GM23338 (cell line): ENCODE data around the gene BCLAF3. TPM values are rescaled to one million over a fixed set of nuclear protein-coding genes. Genes with fewer than 3 reads are reported as not detected.

Experiments used
- ATAC-seq: fragments of 200-7000 bp; cut with Tn5 transposase; 3 replicates; pipeline ENCODE4 v1.9.1; 2020
- DNase-seq: peaks from one replicate; pipeline ENCODE4 v3.0.0-alpha.2; 2015; ENCODE audit warnings: low spot score
- H2AFZ ChIP-seq: fragments of 200-600 bp; sonication (generic); 2 replicates; pipeline ENCODE4 v1.8.0; 2016; ENCODE audit warnings: antibody characterized with exemption, mild to moderate bottlenecking, moderate library complexity
- H3F3A ChIP-seq: fragments of 200-600 bp; sonication (generic); replicated peaks from 2 replicates; pipeline ENCODE4 v1.8.0; 2017; ENCODE audit warnings: antibody characterized with exemption, mixed run types, low read depth
- H3K27ac ChIP-seq: fragments of 200-600 bp; sonication (generic); 2 replicates; pipeline ENCODE4 v1.6.1; 2016; ENCODE audit warnings: low read depth
- H3K27me3 ChIP-seq: fragments of 200-600 bp; sonication (generic); 2 replicates; pipeline ENCODE4 v1.8.0; 2016; ENCODE audit warnings: mild to moderate bottlenecking, mixed run types, moderate library complexity; ENCODE audit not compliant: insufficient read depth
- H3K36me3 ChIP-seq: fragments of 200-600 bp; sonication (generic); 2 replicates; pipeline ENCODE4 v1.8.0; 2016; ENCODE audit warnings: mild to moderate bottlenecking; ENCODE audit not compliant: insufficient read depth
- H3K4me1 ChIP-seq: fragments of 200-600 bp; sonication (generic); 2 replicates; pipeline ENCODE4 v1.8.0; 2016; ENCODE audit warnings: mild to moderate bottlenecking, moderate library complexity; ENCODE audit not compliant: insufficient read depth
- H3K4me2 ChIP-seq: fragments of 200-600 bp; sonication (generic); 2 replicates; pipeline ENCODE4 v1.7.1; 2017; ENCODE audit warnings: mixed run types
- H3K4me3 ChIP-seq: fragments of 200-600 bp; sonication (generic); 2 replicates; pipeline ENCODE4 v1.6.1; 2016; ENCODE audit warnings: mixed run types
- H3K79me2 ChIP-seq: fragments of 200-600 bp; sonication (generic); replicated peaks from 2 replicates; pipeline ENCODE4 v1.8.0; 2017; ENCODE audit warnings: mild to moderate bottlenecking; ENCODE audit not compliant: insufficient read depth
- H3K9me2 ChIP-seq: fragments of 200-600 bp; sonication (generic); 2 replicates; pipeline ENCODE4 v1.8.0; 2017; ENCODE audit not compliant: insufficient read depth
- H4K20me1 ChIP-seq: fragments of 200-600 bp; sonication (generic); replicated peaks from 2 replicates; pipeline ENCODE4 v1.8.0; 2017; ENCODE audit warnings: mild to moderate bottlenecking; ENCODE audit not compliant: insufficient read depth
- H3K27ac Mint-ChIP-seq: 2 replicates; pipeline ENCODE4 v1.8.0; 2020; ENCODE audit warnings: inconsistent platforms, mild to moderate bottlenecking, moderate library complexity, mixed read lengths
- H3K27me3 Mint-ChIP-seq: 3 replicates; pipeline ENCODE4 v1.8.0; 2022; ENCODE audit warnings: low read depth, mild to moderate bottlenecking, moderate library complexity, mixed read lengths, inconsistent platforms; ENCODE audit not compliant: insufficient read depth, poor library complexity
- H3K36me3 Mint-ChIP-seq: 3 replicates; pipeline ENCODE4 v1.8.0; 2021; ENCODE audit warnings: low read depth, mild to moderate bottlenecking, inconsistent platforms, moderate library complexity, mixed read lengths
- H3K4me1 Mint-ChIP-seq: 3 replicates; pipeline ENCODE4 v1.8.0; 2020; ENCODE audit warnings: mild to moderate bottlenecking, inconsistent platforms, mixed read lengths
- H3K4me3 Mint-ChIP-seq: 3 replicates; pipeline ENCODE4 v1.8.0; 2021; ENCODE audit warnings: moderate library complexity, mild to moderate bottlenecking, inconsistent platforms, mixed read lengths
- H3K9me3 Mint-ChIP-seq: 3 replicates; pipeline ENCODE4 v1.8.0; 2020; ENCODE audit warnings: moderate library complexity, mild to moderate bottlenecking, inconsistent platforms, mixed read lengths
- CREB1 ChIP-seq: fragments of 250-450 bp; sonication (Bioruptor Pico); IDR thresholded peaks from 2 replicates; pipeline ENCODE4 v1.5.0; 2020; ENCODE audit warnings: low read depth, mild to moderate bottlenecking, moderate library complexity
- EZH2phosphoT487 ChIP-seq: fragments of 200-600 bp; sonication (generic); IDR thresholded peaks from one replicate; pipeline ENCODE4 v1.8.1; 2018; ENCODE audit warnings: antibody characterized with exemption; ENCODE audit not compliant: unreplicated experiment
- JUNB ChIP-seq: IDR thresholded peaks from one replicate; pipeline ENCODE4 v1.6.1; 2016; ENCODE audit warnings: antibody characterized with exemption; ENCODE audit not compliant: unreplicated experiment
- NANOG ChIP-seq: IDR thresholded peaks from 2 replicates; pipeline ENCODE4 v1.6.1; 2016; ENCODE audit warnings: antibody characterized with exemption, borderline replicate concordance
- POLR2AphosphoS5 ChIP-seq: IDR thresholded peaks from 2 replicates; pipeline ENCODE4 v1.6.1; 2016; ENCODE audit warnings: antibody characterized with exemption, low read depth
- STAT1 ChIP-seq: IDR thresholded peaks from one replicate; pipeline ENCODE4 v1.6.1; 2016; ENCODE audit warnings: antibody characterized with exemption; ENCODE audit not compliant: unreplicated experiment
- ZNF114 ChIP-seq: fragments of 250-450 bp; sonication (Bioruptor Pico); IDR thresholded peaks from 2 replicates; pipeline ENCODE4 v1.5.0; 2020; ENCODE audit warnings: mild to moderate bottlenecking, moderate library complexity
- ZNF331 ChIP-seq: fragments of 250-450 bp; sonication (Bioruptor Pico); IDR thresholded peaks from 2 replicates; pipeline ENCODE4 v1.5.0; 2020; ENCODE audit warnings: low read depth, mild to moderate bottlenecking, moderate library complexity
- ZNF462 ChIP-seq: fragments of 250-450 bp; sonication (Bioruptor Pico); IDR thresholded peaks from 2 replicates; pipeline ENCODE4 v1.5.0; 2020; ENCODE audit warnings: mild to moderate bottlenecking, moderate library complexity
- polyA plus RNA-seq: library from polyadenylated mRNA; unstranded; fragments of >200 nt; fragmentation: Nextera tagmentation; extraction: Ambion mirVana; gene quantifications from 2 replicates; pipeline ENCODE4 v1.2.1, GENCODE V29; 2016
- total RNA-seq: library from RNA; depleted of rRNA; stranded (reverse); fragments of >200 nt; shearing (Covaris generic); gene quantifications from 2 replicates; pipeline ENCODE4 v1.2.3, GENCODE V29; 2014

BCLAF3 gene
- total and polyA plus RNA-seq, 2 experiments from 2014 or later = 6.5 to 9.3 TPM

- H3K36me3 ChIP-seq = no peaks in the 10 kb centered on the region
- H3K4me3 ChIP-seq = no peak overlapping the region
- ATAC-seq (no peak), DNase-seq (no peak)
- H4K20me1 ChIP-seq = no peaks in the 10 kb centered on the region; the same call in 1 of the 2 replicates
- no peaks in the 10 kb centered on the region for H3K9me2 ChIP-seq
- no peak overlapping the region for H3K4me2 ChIP-seq
- peaks cover 14% of the 10 kb centered on the region for H3K9me3 Mint-ChIP-seq
- H3K27me3 Mint-ChIP-seq = no peaks in the 10 kb centered on the region
- H3K4me3 Mint-ChIP-seq = no peak overlapping the region
- H3K27ac ChIP-seq = no peak overlapping the region
- H3K79me2 ChIP-seq = peaks cover 29% of the 10 kb centered on the region
- H2AFZ ChIP-seq = no peak overlapping the region
- TF ChIP-seq ZNF462 (CRISPR knock-in tag) = no peak
- no peak for TF ChIP-seq POLR2AphosphoS5
- no peak for TF ChIP-seq NANOG
- TF ChIP-seq ZNF114 (CRISPR knock-in tag) = no peak
- no peak for TF ChIP-seq ZNF331
- TF ChIP-seq JUNB = no peak
- TF ChIP-seq STAT1 = no peak
- TF ChIP-seq CREB1 (CRISPR knock-in tag) = no peak
- no peak for TF ChIP-seq EZH2phosphoT487
- no peaks in the 10 kb centered on the region for H3K27me3 ChIP-seq
- H3K4me1 Mint-ChIP-seq = peaks cover 4% of the 10 kb centered on the region; the same call in 1 of the 3 replicates
- no peaks in the 10 kb centered on the region for H3F3A ChIP-seq
- no peaks in the 10 kb centered on the region for H3K4me1 ChIP-seq
- H3K36me3 Mint-ChIP-seq = peaks cover 18% of the 10 kb centered on the region
- H3K27ac Mint-ChIP-seq = no peak overlapping the region
Observed at GRCh38 chrX:19975845-19976244, 15.0 kb downstream of the BCLAF3 start.
